HG03439 (cell line): ENCODE data around the gene TTLL11.

Source experiments
- ATAC-seq: cut with Tn5 transposase; IDR thresholded peaks from one replicate; pipeline ENCODE4 v1.9.1; 2021; ENCODE audit warnings: mild to moderate bottlenecking, moderate library complexity; ENCODE audit not compliant: unreplicated experiment

The TTLL11 gene

GRCh38 chr9:121886759-121887485 is 206.2 kb downstream of the TTLL11 start:
- ATAC-seq = no peak

DNA sequence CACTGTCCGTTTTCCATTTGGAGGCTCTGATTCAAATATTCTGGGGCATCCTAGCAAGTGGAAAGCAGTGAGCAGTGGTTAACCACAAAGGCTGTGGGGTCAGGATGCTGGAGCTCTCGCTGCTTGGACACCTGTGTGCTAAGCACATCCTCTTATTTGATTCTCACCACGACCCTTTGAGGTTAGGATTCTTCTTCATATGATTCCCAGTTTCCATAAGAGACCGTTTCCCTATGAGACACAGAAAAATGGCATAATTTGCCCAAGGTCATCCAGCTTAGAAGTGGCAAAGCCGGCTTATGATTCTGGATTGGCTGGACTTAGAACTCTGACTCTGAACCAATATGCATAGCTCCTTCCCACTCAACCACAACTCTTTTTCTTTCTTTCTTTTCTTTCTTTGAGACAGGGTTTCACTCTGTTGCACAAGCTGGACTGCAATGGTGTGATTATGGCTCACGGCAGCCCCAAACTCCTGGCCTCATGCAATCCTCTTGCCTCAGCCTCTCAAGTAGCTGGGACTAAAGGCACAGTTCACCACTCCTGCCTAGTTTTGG is 207.7 kb downstream of the TTLL11 start:
- no peak for ATAC-seq

DNA sequence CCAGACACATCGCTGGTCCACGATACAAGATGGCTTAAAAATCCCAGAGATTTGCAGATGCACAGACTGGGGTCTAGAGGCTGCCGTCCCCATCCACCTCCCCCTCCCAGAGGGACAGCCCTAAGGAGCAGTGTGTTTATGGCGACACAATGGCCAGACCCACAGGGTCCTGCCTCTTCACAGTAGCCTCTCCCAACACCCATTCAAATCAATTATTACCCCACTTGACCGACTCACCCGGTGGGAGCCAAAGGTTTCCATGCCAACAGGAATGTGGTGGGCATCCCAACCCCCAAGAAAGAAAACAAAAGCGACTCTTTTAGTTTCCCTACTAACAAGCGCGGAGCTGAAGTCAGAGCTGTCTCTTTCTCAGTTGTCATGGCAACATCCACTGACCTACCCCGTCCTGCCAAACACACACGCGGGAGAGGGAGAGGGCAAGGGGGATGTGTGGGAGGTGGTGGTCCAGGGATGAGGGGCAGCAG is 209.0 kb downstream of the TTLL11 start:
- no peak for ATAC-seq

- ATAC-seq = no peak
These were observed 209.6 kb downstream of the TTLL11 start for GRCh38 chr9:121883281-121884056.

DNA sequence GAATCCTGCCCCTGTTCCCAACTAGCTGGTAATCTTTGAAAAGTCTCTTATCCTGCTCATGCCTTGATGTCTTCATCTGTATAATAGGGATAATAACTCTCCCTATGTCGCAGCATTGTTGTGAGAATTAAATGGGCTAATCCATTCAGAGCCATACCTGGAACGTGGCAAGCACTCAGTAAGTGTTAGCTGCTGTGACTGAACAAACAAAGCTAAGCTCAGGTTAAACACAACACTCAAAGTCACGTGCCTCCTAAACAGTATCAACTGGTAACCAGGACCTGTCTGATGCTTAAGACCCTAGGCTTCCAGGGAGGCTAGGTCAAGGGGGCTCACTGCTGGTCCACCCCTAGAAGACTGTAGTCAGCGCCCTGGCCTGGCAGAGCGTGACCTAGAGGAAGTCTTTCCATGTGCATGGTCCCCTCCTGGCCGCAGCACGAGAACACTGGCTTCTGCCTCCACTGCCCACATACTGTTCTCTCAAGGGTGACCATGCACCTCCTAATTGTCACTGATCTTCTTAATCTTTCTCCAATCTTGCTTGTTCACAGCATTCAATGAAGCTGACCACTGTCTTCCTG is 211.1 kb downstream of the TTLL11 start:
- no peak for ATAC-seq

- no peak for ATAC-seq
These were observed 212.7 kb downstream of the TTLL11 start for GRCh38 chr9:121880343-121880898.

- ATAC-seq = no peak
These were observed 214.8 kb downstream of the TTLL11 start for GRCh38 chr9:121878271-121878822.

DNA sequence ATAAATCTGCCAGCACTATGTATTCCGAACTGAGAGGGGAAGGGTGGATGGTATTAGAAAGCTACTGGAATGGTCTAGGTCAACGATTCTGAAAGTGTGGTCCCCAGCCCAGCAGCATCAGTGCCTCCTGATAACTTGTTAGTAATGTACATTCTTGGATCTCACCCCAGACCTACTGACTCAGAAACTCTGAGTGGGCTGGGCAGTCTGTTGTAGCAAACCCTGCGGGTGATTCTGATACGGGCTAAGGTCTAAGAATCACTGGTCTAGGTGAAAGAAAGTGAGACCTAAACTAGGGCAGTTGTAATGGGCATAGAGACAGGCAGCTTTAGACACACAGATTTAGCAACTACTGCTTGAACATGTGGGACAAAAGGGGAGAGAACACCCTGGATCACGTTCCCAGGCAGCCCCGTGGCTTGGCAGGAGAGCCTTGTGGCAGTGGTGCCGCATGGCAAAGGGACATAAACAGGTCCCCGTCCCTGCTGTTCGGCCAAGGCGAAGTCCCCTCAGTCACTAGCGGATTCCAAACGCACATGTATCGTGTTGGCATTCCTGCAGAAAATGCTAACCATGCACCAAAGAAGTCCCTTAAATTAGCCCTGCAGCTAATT is 216.3 kb downstream of the TTLL11 start:
- ATAC-seq = no peak

DNA sequence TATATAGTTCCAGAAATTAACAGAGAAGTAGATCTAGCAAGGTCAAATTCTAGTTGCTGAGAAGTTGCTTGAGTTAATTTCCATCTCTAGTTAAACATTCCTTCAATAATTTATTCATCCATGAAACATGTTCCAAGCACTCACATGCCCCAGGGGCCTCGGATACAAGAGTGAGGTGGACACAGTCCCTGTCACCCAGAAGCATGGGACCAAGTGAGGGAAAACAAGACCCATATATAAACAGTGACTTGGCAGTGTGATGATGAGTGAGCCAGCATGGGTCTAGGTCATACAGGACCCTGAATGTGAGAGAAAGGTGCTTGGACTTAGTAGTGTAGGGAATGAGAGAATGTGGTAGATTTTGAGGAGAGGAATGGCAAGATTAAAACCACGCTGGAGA is 216.9 kb downstream of the TTLL11 start:
- no peak for ATAC-seq

- no peak for ATAC-seq
These were observed 218.6 kb downstream of the TTLL11 start for GRCh38 chr9:121874524-121874923.

- no peak for ATAC-seq
These were observed 221.6 kb downstream of the TTLL11 start for GRCh38 chr9:121871431-121872025.

GRCh38 chr9:121870271-121870670 is 222.8 kb downstream of the TTLL11 start:
- ATAC-seq = no peak

GRCh38 chr9:121868626-121869025 is 224.5 kb downstream of the TTLL11 start:
- no peak for ATAC-seq

DNA sequence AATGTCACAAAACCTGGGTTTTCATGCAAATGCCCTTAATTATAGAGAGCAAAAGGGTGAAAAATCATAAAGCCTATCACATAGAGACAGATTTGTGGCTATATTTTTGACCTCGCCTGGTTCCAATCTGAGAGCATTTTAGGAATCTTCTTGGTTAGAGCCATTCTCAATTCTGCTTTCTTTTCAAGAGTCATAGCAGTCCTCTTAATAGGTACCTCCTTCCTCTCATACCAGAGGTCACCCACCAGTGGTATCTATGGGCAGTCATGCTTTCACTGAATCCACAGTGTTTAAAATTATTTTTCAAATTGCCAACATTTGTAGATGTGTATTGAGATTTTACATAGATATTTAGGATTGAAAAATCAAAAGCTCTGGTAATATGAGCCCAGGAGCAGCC is 226.2 kb downstream of the TTLL11 start:
- no peak for ATAC-seq

- no peak for ATAC-seq
These were observed 227.2 kb downstream of the TTLL11 start for GRCh38 chr9:121865884-121866283.

GRCh38 chr9:121865060-121865459 is 228.0 kb downstream of the TTLL11 start:
- no peak for ATAC-seq

- ATAC-seq = no peak
These were observed 229.2 kb downstream of the TTLL11 start for GRCh38 chr9:121863955-121864354.

DNA sequence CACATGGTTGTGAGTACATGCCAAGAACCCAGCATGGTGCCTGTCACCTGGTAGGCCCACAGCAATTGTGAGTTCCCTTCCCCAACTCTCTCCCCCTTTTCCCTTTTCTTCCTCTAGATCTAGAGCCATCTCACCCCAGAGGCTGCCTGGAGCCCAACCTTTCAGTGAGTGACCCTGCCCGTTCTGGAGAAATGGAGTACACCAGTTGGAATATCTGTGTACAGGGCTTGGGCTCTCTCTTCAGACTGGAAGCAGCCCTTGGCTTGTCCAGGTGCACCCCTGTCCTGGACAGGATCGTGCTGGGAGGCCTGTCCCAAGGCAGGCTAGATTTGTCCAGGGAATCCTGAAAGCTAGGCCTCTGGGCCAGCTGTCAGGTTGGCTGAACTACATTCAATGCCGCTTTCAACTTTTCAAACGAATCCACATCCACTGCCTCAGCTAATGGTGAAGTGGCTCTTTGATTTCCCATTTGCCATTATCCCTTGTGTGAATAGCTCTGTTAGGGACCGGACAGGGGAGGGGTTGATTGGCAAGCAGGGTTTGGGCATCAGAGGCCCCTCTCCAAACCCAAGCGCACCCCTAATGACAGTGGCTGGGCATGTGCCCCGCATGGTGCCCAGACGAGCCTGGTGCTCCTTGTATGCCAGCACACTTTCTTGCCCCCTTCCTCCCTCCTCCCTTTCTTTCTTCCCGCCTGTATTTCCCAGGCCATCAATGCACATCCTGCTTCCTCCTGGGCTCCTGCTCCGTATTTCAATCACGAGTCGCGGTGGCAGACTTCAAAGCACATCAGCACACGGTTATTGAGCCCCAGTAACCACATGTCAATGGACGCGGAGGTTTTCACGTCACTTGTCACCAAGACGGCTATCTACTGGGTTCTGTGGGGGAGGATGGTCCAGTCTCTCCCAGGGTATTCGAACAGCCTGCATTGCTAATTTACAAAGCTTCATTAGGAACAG is 230.5 kb downstream of the TTLL11 start:
- ATAC-seq = no peak
